ENCODE measurements around the gene PTGES. TPM values are rescaled to one million over a fixed set of nuclear protein-coding genes. Genes with fewer than 3 reads are reported as not detected.

The PTGES gene
- total RNA-seq, 3 donors from 2014 or later (not counting 1 experiment from before 2014, with no cell fraction given) = 0.28 to 0.47 (median 0.39) TPM

GRCh38 chr9:129719135-129719534 lies 33.7 kb downstream of the PTGES start:
- no peaks in the 10 kb centered on the region for H3K36me3 ChIP-seq (ENCODE audit: control insufficient read depth, insufficient read depth, low read length)
- no peak overlapping the region for H3K27ac ChIP-seq (ENCODE audit: low read length)
- Mint-ChIP-seq H3K4me3 (no peak overlapping the region), H3K27ac (no peak overlapping the region), H3K9me3 (no peaks in the 10 kb centered on the region), H3K4me1 (no peaks in the 10 kb centered on the region), H3K36me3 (no peaks in the 10 kb centered on the region), H3K27me3 (ENCODE audit: low read depth in 2 of 2) (peaks cover 0 to 2% of the 10 kb centered on the region in 2 donors)
- peaks cover 2% of the 10 kb centered on the region for H3K27me3 ChIP-seq (ENCODE audit: control insufficient read depth, insufficient read depth, low read length)
- no peak for ATAC-seq
- no peak overlapping the region for H3K4me3 ChIP-seq (ENCODE audit: low read length)
- no peak for DNase-seq
- WGBS (ENCODE audit: insufficient coverage) = 78% methylated on average over 38 of the region's 38 CpGs
- TF ChIP-seq CTCF (IDR thresholded peaks at IDR 0.05) = no peak
- H3K4me1 ChIP-seq (ENCODE audit: control insufficient read depth, insufficient read depth, low read length) = no peaks in the 10 kb centered on the region
- intact Hi-C loops (cut with micrococcal nuclease) = no loop called here
- H3K9me3 ChIP-seq (ENCODE audit: control insufficient read depth, insufficient read depth, low read length) = no peaks in the 10 kb centered on the region

- 76% methylated on average over 5 of the region's 5 CpGs for WGBS (ENCODE audit: insufficient coverage)
- ATAC-seq (no peak), DNase-seq (no peak)
- Mint-ChIP-seq H3K4me1 (no peaks in the 10 kb centered on the region), H3K27ac (no peak overlapping the region), H3K9me3 (no peaks in the 10 kb centered on the region), H3K36me3 (no peaks in the 10 kb centered on the region), H3K27me3 (ENCODE audit: low read depth in 2 of 2) (peaks cover 0 to 2% of the 10 kb centered on the region in 2 donors), H3K4me3 (no peak overlapping the region)
- H3K27ac ChIP-seq (ENCODE audit: low read length) = no peak overlapping the region
- no peaks in the 10 kb centered on the region for H3K4me1 ChIP-seq (ENCODE audit: control insufficient read depth, insufficient read depth, low read length)
- TF ChIP-seq CTCF (IDR thresholded peaks at IDR 0.05) = no peak
- no peaks in the 10 kb centered on the region for H3K36me3 ChIP-seq (ENCODE audit: control insufficient read depth, insufficient read depth, low read length)
- intact Hi-C loops (cut with micrococcal nuclease) = no loop called here
- no peak overlapping the region for H3K4me3 ChIP-seq (ENCODE audit: low read length)
- H3K9me3 ChIP-seq (ENCODE audit: control insufficient read depth, insufficient read depth, low read length) = no peaks in the 10 kb centered on the region
- peaks cover 2% of the 10 kb centered on the region for H3K27me3 ChIP-seq (ENCODE audit: control insufficient read depth, insufficient read depth, low read length)
These were observed 34.2 kb downstream of the PTGES start for GRCh38 chr9:129718647-129719046.

- DNase-seq (no peak), ATAC-seq (no peak)
- no peaks in the 10 kb centered on the region for H3K36me3 ChIP-seq (ENCODE audit: control insufficient read depth, insufficient read depth, low read length)
- H3K27ac Mint-ChIP-seq = no peak overlapping the region
- no peak overlapping the region for H3K4me3 Mint-ChIP-seq
- peaks cover 4% of the 10 kb centered on the region for H3K4me1 ChIP-seq (ENCODE audit: control insufficient read depth, insufficient read depth, low read length)
- no peak for TF ChIP-seq CTCF (IDR thresholded peaks at IDR 0.05)
- H3K27me3 ChIP-seq (ENCODE audit: control insufficient read depth, insufficient read depth, low read length) = peaks cover 5% of the 10 kb centered on the region
- H3K27ac ChIP-seq (ENCODE audit: low read length) = no peak overlapping the region
- intact Hi-C loops (cut with micrococcal nuclease) = no loop called here
- no peaks in the 10 kb centered on the region for H3K4me1 Mint-ChIP-seq
- 82% methylated on average over 5 of the region's 5 CpGs for WGBS (ENCODE audit: insufficient coverage)
- no peaks in the 10 kb centered on the region for H3K9me3 Mint-ChIP-seq
- no peaks in the 10 kb centered on the region for H3K36me3 Mint-ChIP-seq
- peaks cover 0 to 5% of the 10 kb centered on the region in 2 donors for H3K27me3 Mint-ChIP-seq (ENCODE audit: low read depth in 2 of 2)
- H3K9me3 ChIP-seq (ENCODE audit: control insufficient read depth, insufficient read depth, low read length) = no peaks in the 10 kb centered on the region
- H3K4me3 ChIP-seq (ENCODE audit: low read length) = no peak overlapping the region
These were observed 34.9 kb downstream of the PTGES start for GRCh38 chr9:129717991-129718390.

GRCh38 chr9:129716091-129716490 lies 36.8 kb downstream of the PTGES start:
- Mint-ChIP-seq H3K36me3 (no peaks in the 10 kb centered on the region), H3K4me1 (no peaks in the 10 kb centered on the region), H3K4me3 (no peak overlapping the region), H3K27me3 (ENCODE audit: low read depth in 2 of 2) (peaks cover 0 to 9% of the 10 kb centered on the region in 2 donors), H3K27ac (no peak overlapping the region), H3K9me3 (no peaks in the 10 kb centered on the region)
- Histone ChIP-seq H3K36me3 (ENCODE audit: control insufficient read depth, insufficient read depth, low read length) (no peaks in the 10 kb centered on the region), H3K4me1 (ENCODE audit: control insufficient read depth, insufficient read depth, low read length) (peaks cover 20% of the 10 kb centered on the region), H3K4me3 (ENCODE audit: low read length) (no peak overlapping the region), H3K9me3 (ENCODE audit: control insufficient read depth, insufficient read depth, low read length) (no peaks in the 10 kb centered on the region), H3K27ac (ENCODE audit: low read length) (no peak overlapping the region), H3K27me3 (ENCODE audit: control insufficient read depth, insufficient read depth, low read length) (peaks cover 6% of the 10 kb centered on the region)
- 86% methylated on average over 5 of the region's 5 CpGs for WGBS (ENCODE audit: insufficient coverage)
- intact Hi-C loops (cut with micrococcal nuclease) = no loop called here
- no peak for ATAC-seq
- DNase-seq = no peak
- TF ChIP-seq CTCF (IDR thresholded peaks at IDR 0.05) = no peak

Measured in natural killer cell (primary cell).